EL (cell line): ENCODE results near the gene SEMA4D.

Experiments
- DNase-seq: peaks from one replicate; pipeline ENCODE4 v3.0.0-alpha.2; 2016

Gene SEMA4D

DNA sequence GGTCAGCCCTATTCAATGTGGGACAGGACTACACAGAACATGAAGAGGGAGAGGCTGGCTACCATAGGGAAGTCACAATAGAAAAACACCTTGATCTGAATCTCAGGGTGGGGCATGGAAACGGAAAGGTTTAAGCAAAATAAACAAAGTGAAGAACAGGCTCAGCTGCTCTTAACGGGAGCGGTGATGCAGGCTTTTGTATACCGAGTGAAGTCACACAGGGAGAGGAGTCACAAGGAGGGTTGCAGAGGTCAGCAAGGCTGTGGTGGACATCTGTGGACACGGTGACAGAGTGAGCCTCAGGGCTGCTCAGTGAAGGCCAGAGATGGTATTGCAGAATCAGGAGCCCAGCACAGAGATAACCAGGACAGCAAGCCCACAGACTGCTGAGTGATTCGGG lies 30.6 kb upstream of the SEMA4D start:
- DNase-seq: no peak

- DNase-seq: no peak
These were observed 30.2 kb upstream of the SEMA4D start for GRCh38 chr9:89528131-89528530.

DNA sequence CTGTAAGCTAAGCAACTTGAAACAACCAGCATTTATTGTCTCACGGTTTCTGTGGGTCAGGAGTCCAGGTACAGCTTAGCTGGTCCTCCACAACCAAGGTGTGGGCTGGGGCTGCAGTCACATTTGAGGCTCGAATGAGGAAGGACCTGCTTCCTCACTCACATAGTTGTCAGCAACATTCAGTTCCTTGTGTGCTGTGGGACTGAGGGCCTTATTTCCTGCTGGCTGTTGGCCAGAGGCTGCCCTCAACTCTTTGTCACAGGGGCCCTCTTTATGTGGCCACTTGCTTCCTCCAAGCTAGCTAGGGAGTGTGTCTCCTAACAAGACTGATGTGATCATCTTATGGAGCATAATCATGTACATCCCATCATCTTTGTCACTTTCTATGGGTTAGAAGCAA lies 29.2 kb upstream of the SEMA4D start:
- DNase-seq: no peak

GRCh38 chr9:89526667-89527066 lies 28.8 kb upstream of the SEMA4D start:
- no peak for DNase-seq

DNA sequence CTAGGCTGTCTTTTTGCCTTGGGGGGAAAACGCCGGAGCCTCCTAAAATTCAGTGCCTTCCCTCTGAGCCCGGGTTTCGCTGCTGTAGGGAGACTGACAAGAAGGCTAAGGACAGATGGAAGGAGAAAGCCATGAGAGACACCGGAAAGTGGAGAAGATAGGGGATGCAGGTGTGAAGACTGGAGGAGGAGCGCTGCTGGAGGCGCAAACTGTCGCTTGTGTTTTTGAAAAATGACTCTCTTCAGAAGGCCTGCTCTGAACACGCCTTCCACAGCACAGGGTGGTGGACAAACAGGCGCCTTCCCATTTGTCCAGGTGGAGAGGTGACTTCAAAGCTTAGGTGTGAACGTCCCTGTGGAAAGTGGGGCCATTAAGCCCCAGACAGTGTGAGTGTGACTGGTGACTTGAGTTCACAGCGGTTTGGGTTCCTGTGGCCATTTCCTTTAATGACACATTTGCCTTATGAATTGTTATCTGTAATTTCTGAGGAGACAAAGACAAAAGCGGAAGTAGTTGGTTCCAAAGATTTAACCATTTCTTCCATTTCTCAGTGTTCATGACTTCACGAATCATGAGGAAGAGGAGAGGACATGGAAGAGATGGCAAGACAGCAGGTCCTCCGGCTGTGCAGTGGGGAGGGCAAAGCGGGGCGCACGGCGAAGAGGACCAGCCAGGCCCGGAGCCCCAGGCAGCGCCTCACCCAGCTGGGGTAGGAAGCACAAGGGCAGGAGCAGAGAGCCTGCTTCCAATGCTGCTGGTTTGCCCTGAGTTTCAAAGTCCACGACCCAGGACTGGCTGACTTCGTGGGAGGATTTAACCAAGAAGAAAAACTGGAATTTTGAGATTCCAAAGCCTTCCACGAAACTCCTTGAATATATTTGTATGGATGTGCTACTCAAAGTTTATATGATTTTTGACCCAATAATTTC lies 27.8 kb upstream of the SEMA4D start:
- no peak for DNase-seq

DNA sequence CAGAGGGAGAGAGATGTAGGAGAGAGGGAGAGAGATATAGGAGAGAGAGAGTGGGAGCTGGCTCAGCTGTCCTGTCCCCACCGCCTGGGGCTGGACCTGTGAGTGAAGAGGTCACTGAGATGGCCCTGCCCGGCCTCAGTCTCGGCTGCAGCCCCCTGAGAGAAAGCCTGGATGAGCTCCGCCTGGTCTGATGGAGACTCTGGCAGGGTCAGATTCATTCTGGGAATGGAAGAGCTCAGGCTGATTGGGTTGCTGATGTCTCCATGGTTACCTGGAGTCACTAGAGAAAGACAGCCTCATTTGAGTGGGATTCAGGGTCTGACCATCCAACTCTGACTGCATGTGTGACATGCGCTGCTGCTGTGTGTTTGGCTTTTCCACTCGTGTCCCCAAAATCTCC lies 27.1 kb upstream of the SEMA4D start:
- DNase-seq: no peak

GRCh38 chr9:89523948-89524347 lies 26.0 kb upstream of the SEMA4D start:
- no peak for DNase-seq

DNA sequence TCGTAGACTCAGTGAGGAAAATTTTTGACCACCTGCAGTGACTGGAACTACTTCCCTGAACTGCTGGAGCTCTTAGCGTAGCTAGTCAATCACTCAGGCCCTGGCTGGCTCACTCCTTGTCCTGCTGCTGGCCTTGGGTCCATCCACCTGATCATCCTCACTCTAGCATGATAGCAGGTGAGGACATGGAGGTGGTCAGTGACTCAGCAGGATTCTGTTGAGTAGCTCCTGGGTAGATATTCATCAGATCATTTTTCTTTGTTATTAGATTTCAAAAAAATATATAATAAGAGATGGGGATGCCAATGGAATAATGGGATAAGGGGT lies 25.0 kb upstream of the SEMA4D start:
- no peak for DNase-seq

GRCh38 chr9:89522261-89522958 lies 24.5 kb upstream of the SEMA4D start:
- DNase-seq: no peak

- peak; percentile 11 for DNase-seq
These were observed 21.5 kb upstream of the SEMA4D start for GRCh38 chr9:89519366-89519805.

GRCh38 chr9:89518466-89519365 lies 20.8 kb upstream of the SEMA4D start:
- no peak for DNase-seq

- DNase-seq: no peak
These were observed 17.5 kb upstream of the SEMA4D start for GRCh38 chr9:89515416-89515815.

DNA sequence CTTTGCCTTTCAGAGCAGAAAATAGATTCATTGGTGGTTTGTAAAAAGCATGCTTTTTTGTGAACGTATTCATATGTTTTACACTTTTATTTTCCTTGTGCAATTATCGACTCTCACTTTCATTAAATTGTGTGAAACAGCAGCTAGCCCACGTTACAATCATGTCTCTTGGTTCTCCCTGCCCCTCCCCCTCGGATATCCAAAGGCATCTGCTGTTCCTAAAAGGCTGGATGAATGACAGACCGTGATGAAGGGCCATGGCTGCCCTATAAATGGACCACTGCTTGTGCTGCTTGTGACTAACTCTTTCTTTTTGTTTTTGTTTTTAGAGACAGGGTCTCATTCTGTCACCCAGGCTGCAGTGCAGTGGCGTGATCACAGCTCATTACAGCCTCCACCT lies 17.0 kb upstream of the SEMA4D start:
- DNase-seq: no peak

DNA sequence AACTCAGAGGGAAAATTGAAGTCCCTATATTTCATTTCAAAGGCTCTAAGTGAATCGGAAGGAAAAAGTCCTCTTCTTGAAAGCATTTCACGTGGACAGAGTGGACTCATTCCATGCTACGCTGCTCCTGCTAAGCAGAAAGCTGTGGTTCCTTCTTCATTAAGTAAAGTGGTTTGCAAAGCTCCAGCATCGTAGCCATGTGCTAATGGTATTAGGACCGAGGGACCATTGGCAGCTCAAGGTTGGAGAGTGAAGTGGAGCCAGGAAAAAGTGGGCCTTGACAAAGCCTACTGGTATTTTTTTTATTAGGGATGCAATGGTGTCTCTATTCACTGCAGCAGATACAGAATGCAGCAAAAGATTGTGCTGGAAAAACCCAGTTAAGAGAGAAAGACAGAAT lies 16.4 kb upstream of the SEMA4D start:
- DNase-seq: no peak

DNA sequence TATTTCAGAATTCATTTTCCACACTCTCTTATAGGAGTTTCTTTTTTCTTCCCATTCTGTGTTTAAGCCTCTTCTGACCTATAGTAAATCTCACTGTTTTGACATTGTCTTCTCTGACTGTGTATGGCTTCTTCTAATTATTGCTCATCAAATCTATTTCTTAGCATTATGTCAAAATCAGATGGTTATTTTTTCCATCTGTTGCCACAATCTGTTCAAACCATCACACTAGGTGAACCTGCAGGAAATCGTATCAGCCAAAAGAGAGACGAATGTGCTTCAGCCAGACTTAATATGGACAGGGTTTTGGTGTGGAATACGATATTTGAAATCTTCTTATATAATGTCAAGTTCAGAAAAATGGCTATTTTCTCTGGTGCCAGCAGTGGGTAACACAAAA lies 15.9 kb upstream of the SEMA4D start:
- DNase-seq: no peak

DNA sequence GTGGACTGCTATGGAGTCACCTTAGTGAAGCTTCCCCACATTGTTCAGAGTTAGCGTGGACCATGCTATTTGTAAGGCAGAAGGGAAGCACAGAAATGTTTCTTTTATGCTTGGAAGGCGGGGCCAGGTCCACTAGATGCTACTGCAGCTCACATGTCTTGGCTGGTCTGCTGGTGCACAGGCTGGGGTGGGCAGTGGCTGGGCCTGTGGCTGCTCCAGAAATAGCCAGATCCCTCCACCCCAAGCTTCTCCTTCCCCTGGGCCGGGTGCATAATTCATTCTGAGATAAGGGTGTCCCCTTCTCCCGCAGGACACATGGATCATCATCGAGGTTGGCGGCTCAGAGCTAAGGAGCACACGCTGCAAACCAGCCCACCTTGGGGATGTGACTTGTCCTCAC lies 14.5 kb upstream of the SEMA4D start:
- no peak for DNase-seq

GRCh38 chr9:89508951-89509615 lies 11.2 kb upstream of the SEMA4D start:
- DNase-seq: no peak

DNA sequence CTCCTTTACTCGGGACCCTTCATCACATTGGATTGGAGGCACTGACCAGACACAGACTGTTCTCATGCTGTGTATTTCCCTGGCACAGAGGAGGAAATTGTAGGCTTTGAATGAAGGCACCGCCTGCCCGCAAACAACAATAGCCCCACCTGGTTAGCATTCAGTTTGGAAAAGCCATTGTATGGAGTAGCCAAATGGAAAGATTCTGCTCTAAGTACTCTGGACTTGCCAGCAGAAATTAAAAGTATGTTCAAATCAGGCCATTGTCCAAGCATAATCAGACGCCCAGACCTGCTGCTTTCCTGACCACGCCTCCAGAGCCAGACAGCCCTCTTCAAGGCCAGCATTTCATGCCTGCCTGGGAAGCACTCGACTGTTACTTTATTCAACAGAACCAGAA lies 8.0 kb upstream of the SEMA4D start:
- DNase-seq: no peak

DNA sequence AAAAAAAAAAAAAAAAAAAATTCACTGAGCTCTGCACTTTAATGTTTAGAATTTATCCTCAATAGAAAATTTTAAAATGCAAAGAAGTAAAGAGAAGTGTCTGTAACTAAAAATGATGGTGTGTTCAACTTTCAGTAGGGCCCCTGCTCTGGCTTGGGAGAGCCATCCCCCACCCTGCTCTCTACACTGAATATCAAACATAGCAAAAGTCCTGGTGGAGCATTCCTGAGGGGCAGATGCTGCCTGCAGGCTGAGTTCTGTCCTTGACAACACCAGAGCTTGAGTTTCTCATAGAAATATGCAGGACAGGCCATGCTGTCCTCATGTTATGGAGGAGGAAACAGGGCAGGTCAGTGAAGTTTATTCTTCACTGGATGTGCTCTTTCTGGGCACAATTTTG lies 7.1 kb upstream of the SEMA4D start:
- DNase-seq: no peak

DNA sequence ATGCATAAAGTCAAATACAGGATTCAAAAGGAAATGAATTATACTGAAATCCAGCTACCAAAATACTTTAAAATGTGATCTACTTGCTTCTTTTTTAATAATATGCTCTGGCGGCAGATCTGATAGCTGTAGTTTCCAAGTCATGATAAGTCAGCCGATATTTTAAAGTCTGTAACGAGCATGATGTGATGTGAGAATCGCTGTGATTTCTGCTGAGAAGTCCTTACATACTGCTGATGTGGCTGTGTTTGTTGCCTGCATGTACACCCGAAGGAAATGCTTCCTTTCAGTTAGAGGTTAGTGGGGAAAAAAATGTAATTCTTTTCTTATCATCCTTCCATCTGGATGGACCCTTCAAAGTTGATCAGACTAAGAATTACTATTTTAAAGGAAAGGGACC lies 4.8 kb upstream of the SEMA4D start:
- DNase-seq: no peak

- DNase-seq: no peak
These were observed 4.2 kb upstream of the SEMA4D start for GRCh38 chr9:89502038-89502601.

GRCh38 chr9:89501311-89501898 lies 3.5 kb upstream of the SEMA4D start:
- no peak for DNase-seq
